GM23338 (cell line): ENCODE data around the gene FRY. TPM values are rescaled to one million over a fixed set of nuclear protein-coding genes. Genes with fewer than 3 reads are reported as not detected.

ENCODE experiments used
- ATAC-seq: fragments of 200-7000 bp; cut with Tn5 transposase; 3 replicates; pipeline ENCODE4 v1.9.1; 2020
- DNase-seq: peaks from one replicate; pipeline ENCODE4 v3.0.0-alpha.2; 2015; ENCODE audit warnings: low spot score
- H2AFZ ChIP-seq: fragments of 200-600 bp; sonication (generic); 2 replicates; pipeline ENCODE4 v1.8.0; 2016; ENCODE audit warnings: antibody characterized with exemption, mild to moderate bottlenecking, moderate library complexity
- H3F3A ChIP-seq: fragments of 200-600 bp; sonication (generic); replicated peaks from 2 replicates; pipeline ENCODE4 v1.8.0; 2017; ENCODE audit warnings: antibody characterized with exemption, mixed run types, low read depth
- H3K27ac ChIP-seq: fragments of 200-600 bp; sonication (generic); 2 replicates; pipeline ENCODE4 v1.6.1; 2016; ENCODE audit warnings: low read depth
- H3K27me3 ChIP-seq: fragments of 200-600 bp; sonication (generic); 2 replicates; pipeline ENCODE4 v1.8.0; 2016; ENCODE audit warnings: mild to moderate bottlenecking, mixed run types, moderate library complexity; ENCODE audit not compliant: insufficient read depth
- H3K36me3 ChIP-seq: fragments of 200-600 bp; sonication (generic); 2 replicates; pipeline ENCODE4 v1.8.0; 2016; ENCODE audit warnings: mild to moderate bottlenecking; ENCODE audit not compliant: insufficient read depth
- H3K4me1 ChIP-seq: fragments of 200-600 bp; sonication (generic); 2 replicates; pipeline ENCODE4 v1.8.0; 2016; ENCODE audit warnings: mild to moderate bottlenecking, moderate library complexity; ENCODE audit not compliant: insufficient read depth
- H3K4me2 ChIP-seq: fragments of 200-600 bp; sonication (generic); 2 replicates; pipeline ENCODE4 v1.7.1; 2017; ENCODE audit warnings: mixed run types
- H3K4me3 ChIP-seq: fragments of 200-600 bp; sonication (generic); 2 replicates; pipeline ENCODE4 v1.6.1; 2016; ENCODE audit warnings: mixed run types
- H3K79me2 ChIP-seq: fragments of 200-600 bp; sonication (generic); replicated peaks from 2 replicates; pipeline ENCODE4 v1.8.0; 2017; ENCODE audit warnings: mild to moderate bottlenecking; ENCODE audit not compliant: insufficient read depth
- H3K9me2 ChIP-seq: fragments of 200-600 bp; sonication (generic); 2 replicates; pipeline ENCODE4 v1.8.0; 2017; ENCODE audit not compliant: insufficient read depth
- H4K20me1 ChIP-seq: fragments of 200-600 bp; sonication (generic); replicated peaks from 2 replicates; pipeline ENCODE4 v1.8.0; 2017; ENCODE audit warnings: mild to moderate bottlenecking; ENCODE audit not compliant: insufficient read depth
- H3K27ac Mint-ChIP-seq: 2 replicates; pipeline ENCODE4 v1.8.0; 2020; ENCODE audit warnings: inconsistent platforms, mild to moderate bottlenecking, moderate library complexity, mixed read lengths
- H3K27me3 Mint-ChIP-seq: 3 replicates; pipeline ENCODE4 v1.8.0; 2022; ENCODE audit warnings: low read depth, mild to moderate bottlenecking, moderate library complexity, mixed read lengths, inconsistent platforms; ENCODE audit not compliant: insufficient read depth, poor library complexity
- H3K36me3 Mint-ChIP-seq: 3 replicates; pipeline ENCODE4 v1.8.0; 2021; ENCODE audit warnings: low read depth, mild to moderate bottlenecking, inconsistent platforms, moderate library complexity, mixed read lengths
- H3K4me1 Mint-ChIP-seq: 3 replicates; pipeline ENCODE4 v1.8.0; 2020; ENCODE audit warnings: mild to moderate bottlenecking, inconsistent platforms, mixed read lengths
- H3K4me3 Mint-ChIP-seq: 3 replicates; pipeline ENCODE4 v1.8.0; 2021; ENCODE audit warnings: moderate library complexity, mild to moderate bottlenecking, inconsistent platforms, mixed read lengths
- H3K9me3 Mint-ChIP-seq: 3 replicates; pipeline ENCODE4 v1.8.0; 2020; ENCODE audit warnings: moderate library complexity, mild to moderate bottlenecking, inconsistent platforms, mixed read lengths
- EZH2 ChIP-seq: fragments of 200-600 bp; sonication (generic); IDR thresholded peaks from one replicate; pipeline ENCODE4 v1.8.0; 2017; ENCODE audit warnings: antibody characterized with exemption, mild to moderate bottlenecking, low read depth; ENCODE audit not compliant: unreplicated experiment
- EZH2phosphoT487 ChIP-seq: fragments of 200-600 bp; sonication (generic); IDR thresholded peaks from one replicate; pipeline ENCODE4 v1.8.1; 2018; ENCODE audit warnings: antibody characterized with exemption; ENCODE audit not compliant: unreplicated experiment
- JUNB ChIP-seq: IDR thresholded peaks from one replicate; pipeline ENCODE4 v1.6.1; 2016; ENCODE audit warnings: antibody characterized with exemption; ENCODE audit not compliant: unreplicated experiment
- STAT1 ChIP-seq: IDR thresholded peaks from one replicate; pipeline ENCODE4 v1.6.1; 2016; ENCODE audit warnings: antibody characterized with exemption; ENCODE audit not compliant: unreplicated experiment
- ZNF331 ChIP-seq: fragments of 250-450 bp; sonication (Bioruptor Pico); IDR thresholded peaks from 2 replicates; pipeline ENCODE4 v1.5.0; 2020; ENCODE audit warnings: low read depth, mild to moderate bottlenecking, moderate library complexity
- polyA plus RNA-seq: library from polyadenylated mRNA; unstranded; fragments of >200 nt; fragmentation: Nextera tagmentation; extraction: Ambion mirVana; gene quantifications from 2 replicates; pipeline ENCODE4 v1.2.1, GENCODE V29; 2016
- total RNA-seq: library from RNA; depleted of rRNA; stranded (reverse); fragments of >200 nt; shearing (Covaris generic); gene quantifications from 2 replicates; pipeline ENCODE4 v1.2.3, GENCODE V29; 2014
- TF ChIP-seq, protein P1 (sequence below), 2 experiments: fragments of 200-600 bp in 1 of 2; sonication (generic) in 1 of 2; conservative IDR thresholded peaks; 2 replicates each; pipeline versions ENCODE4 v1.5.1 to v1.6.1; 2016 to 2017; ENCODE audit warnings: antibody characterized with exemption in 2 of 2, low read depth in 2 of 2, mild to moderate bottlenecking in 2 of 2, moderate library complexity in 1 of 2
- TF ChIP-seq, protein P2 (sequence below): IDR thresholded peaks from 2 replicates; pipeline ENCODE4 v1.6.1; 2016; ENCODE audit warnings: antibody characterized with exemption
- TF ChIP-seq, protein P3 (sequence below): IDR thresholded peaks from one replicate; pipeline ENCODE4 v1.6.1; 2018; ENCODE audit warnings: antibody characterized with exemption; ENCODE audit not compliant: unreplicated experiment
- TF ChIP-seq, protein P4 (sequence below): fragments of 250-450 bp; sonication (Bioruptor Pico); IDR thresholded peaks from 2 replicates; pipeline ENCODE4 v1.5.0; 2020; ENCODE audit warnings: mild to moderate bottlenecking, moderate library complexity

The FRY gene
- total and polyA plus RNA-seq, 2 experiments from 2014 or later = 2.4 to 10.1 TPM

DNA sequence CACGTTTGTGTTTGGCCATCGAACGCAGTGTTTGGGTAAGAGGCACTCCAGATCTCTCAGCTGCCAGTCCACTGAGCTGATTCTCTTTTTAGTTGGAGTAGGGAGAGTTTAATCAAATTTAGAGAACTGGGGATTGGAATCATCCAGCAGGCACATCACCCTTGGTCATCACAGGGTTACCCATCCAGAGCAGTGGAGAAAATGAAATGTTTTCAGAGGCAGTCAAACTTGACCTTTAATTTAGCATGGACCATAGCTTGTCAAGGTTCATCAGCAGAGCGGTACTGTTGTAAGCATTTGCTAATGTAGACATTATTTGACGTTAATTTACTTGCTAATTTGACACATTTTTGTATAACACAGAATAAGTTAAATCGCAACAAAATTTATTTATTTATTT, 18.4 kb upstream of the FRY start:
- Histone ChIP-seq H3K4me3 (no peak overlapping the region), H3K4me1 (no peaks in the 10 kb centered on the region), H3F3A (no peaks in the 10 kb centered on the region), H3K9me2 (peaks cover 2% of the 10 kb centered on the region; the same call in 1 of the 2 replicates), H4K20me1 (no peaks in the 10 kb centered on the region), H3K27me3 (no peaks in the 10 kb centered on the region), H3K4me2 (no peak overlapping the region), H2AFZ (no peak overlapping the region), H3K79me2 (no peaks in the 10 kb centered on the region), H3K36me3 (no peaks in the 10 kb centered on the region), H3K27ac (no peak overlapping the region)
- Mint-ChIP-seq H3K4me3 (no peak overlapping the region), H3K9me3 (no peaks in the 10 kb centered on the region), H3K27me3 (peaks cover 1% of the 10 kb centered on the region), H3K36me3 (no peaks in the 10 kb centered on the region), H3K27ac (no peak overlapping the region), H3K4me1 (peaks cover 17% of the 10 kb centered on the region)
- ATAC-seq = no peak
- TF ChIP-seq, protein P1, sequence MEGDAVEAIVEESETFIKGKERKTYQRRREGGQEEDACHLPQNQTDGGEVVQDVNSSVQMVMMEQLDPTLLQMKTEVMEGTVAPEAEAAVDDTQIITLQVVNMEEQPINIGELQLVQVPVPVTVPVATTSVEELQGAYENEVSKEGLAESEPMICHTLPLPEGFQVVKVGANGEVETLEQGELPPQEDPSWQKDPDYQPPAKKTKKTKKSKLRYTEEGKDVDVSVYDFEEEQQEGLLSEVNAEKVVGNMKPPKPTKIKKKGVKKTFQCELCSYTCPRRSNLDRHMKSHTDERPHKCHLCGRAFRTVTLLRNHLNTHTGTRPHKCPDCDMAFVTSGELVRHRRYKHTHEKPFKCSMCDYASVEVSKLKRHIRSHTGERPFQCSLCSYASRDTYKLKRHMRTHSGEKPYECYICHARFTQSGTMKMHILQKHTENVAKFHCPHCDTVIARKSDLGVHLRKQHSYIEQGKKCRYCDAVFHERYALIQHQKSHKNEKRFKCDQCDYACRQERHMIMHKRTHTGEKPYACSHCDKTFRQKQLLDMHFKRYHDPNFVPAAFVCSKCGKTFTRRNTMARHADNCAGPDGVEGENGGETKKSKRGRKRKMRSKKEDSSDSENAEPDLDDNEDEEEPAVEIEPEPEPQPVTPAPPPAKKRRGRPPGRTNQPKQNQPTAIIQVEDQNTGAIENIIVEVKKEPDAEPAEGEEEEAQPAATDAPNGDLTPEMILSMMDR (conservative IDR thresholded peaks at IDR 0.05; ENCODE audit: low read depth in 2 of 2) = no peak
- TF ChIP-seq EZH2 (no peak), JUNB (no peak), STAT1 (no peak), EZH2phosphoT487 (no peak), ZNF331 (no peak)
- TF ChIP-seq, protein P2, sequence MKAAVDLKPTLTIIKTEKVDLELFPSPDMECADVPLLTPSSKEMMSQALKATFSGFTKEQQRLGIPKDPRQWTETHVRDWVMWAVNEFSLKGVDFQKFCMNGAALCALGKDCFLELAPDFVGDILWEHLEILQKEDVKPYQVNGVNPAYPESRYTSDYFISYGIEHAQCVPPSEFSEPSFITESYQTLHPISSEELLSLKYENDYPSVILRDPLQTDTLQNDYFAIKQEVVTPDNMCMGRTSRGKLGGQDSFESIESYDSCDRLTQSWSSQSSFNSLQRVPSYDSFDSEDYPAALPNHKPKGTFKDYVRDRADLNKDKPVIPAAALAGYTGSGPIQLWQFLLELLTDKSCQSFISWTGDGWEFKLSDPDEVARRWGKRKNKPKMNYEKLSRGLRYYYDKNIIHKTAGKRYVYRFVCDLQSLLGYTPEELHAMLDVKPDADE = no peak
- TF ChIP-seq, protein P3, sequence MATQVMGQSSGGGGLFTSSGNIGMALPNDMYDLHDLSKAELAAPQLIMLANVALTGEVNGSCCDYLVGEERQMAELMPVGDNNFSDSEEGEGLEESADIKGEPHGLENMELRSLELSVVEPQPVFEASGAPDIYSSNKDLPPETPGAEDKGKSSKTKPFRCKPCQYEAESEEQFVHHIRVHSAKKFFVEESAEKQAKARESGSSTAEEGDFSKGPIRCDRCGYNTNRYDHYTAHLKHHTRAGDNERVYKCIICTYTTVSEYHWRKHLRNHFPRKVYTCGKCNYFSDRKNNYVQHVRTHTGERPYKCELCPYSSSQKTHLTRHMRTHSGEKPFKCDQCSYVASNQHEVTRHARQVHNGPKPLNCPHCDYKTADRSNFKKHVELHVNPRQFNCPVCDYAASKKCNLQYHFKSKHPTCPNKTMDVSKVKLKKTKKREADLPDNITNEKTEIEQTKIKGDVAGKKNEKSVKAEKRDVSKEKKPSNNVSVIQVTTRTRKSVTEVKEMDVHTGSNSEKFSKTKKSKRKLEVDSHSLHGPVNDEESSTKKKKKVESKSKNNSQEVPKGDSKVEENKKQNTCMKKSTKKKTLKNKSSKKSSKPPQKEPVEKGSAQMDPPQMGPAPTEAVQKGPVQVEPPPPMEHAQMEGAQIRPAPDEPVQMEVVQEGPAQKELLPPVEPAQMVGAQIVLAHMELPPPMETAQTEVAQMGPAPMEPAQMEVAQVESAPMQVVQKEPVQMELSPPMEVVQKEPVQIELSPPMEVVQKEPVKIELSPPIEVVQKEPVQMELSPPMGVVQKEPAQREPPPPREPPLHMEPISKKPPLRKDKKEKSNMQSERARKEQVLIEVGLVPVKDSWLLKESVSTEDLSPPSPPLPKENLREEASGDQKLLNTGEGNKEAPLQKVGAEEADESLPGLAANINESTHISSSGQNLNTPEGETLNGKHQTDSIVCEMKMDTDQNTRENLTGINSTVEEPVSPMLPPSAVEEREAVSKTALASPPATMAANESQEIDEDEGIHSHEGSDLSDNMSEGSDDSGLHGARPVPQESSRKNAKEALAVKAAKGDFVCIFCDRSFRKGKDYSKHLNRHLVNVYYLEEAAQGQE = no peak
- TF ChIP-seq, protein P4, sequence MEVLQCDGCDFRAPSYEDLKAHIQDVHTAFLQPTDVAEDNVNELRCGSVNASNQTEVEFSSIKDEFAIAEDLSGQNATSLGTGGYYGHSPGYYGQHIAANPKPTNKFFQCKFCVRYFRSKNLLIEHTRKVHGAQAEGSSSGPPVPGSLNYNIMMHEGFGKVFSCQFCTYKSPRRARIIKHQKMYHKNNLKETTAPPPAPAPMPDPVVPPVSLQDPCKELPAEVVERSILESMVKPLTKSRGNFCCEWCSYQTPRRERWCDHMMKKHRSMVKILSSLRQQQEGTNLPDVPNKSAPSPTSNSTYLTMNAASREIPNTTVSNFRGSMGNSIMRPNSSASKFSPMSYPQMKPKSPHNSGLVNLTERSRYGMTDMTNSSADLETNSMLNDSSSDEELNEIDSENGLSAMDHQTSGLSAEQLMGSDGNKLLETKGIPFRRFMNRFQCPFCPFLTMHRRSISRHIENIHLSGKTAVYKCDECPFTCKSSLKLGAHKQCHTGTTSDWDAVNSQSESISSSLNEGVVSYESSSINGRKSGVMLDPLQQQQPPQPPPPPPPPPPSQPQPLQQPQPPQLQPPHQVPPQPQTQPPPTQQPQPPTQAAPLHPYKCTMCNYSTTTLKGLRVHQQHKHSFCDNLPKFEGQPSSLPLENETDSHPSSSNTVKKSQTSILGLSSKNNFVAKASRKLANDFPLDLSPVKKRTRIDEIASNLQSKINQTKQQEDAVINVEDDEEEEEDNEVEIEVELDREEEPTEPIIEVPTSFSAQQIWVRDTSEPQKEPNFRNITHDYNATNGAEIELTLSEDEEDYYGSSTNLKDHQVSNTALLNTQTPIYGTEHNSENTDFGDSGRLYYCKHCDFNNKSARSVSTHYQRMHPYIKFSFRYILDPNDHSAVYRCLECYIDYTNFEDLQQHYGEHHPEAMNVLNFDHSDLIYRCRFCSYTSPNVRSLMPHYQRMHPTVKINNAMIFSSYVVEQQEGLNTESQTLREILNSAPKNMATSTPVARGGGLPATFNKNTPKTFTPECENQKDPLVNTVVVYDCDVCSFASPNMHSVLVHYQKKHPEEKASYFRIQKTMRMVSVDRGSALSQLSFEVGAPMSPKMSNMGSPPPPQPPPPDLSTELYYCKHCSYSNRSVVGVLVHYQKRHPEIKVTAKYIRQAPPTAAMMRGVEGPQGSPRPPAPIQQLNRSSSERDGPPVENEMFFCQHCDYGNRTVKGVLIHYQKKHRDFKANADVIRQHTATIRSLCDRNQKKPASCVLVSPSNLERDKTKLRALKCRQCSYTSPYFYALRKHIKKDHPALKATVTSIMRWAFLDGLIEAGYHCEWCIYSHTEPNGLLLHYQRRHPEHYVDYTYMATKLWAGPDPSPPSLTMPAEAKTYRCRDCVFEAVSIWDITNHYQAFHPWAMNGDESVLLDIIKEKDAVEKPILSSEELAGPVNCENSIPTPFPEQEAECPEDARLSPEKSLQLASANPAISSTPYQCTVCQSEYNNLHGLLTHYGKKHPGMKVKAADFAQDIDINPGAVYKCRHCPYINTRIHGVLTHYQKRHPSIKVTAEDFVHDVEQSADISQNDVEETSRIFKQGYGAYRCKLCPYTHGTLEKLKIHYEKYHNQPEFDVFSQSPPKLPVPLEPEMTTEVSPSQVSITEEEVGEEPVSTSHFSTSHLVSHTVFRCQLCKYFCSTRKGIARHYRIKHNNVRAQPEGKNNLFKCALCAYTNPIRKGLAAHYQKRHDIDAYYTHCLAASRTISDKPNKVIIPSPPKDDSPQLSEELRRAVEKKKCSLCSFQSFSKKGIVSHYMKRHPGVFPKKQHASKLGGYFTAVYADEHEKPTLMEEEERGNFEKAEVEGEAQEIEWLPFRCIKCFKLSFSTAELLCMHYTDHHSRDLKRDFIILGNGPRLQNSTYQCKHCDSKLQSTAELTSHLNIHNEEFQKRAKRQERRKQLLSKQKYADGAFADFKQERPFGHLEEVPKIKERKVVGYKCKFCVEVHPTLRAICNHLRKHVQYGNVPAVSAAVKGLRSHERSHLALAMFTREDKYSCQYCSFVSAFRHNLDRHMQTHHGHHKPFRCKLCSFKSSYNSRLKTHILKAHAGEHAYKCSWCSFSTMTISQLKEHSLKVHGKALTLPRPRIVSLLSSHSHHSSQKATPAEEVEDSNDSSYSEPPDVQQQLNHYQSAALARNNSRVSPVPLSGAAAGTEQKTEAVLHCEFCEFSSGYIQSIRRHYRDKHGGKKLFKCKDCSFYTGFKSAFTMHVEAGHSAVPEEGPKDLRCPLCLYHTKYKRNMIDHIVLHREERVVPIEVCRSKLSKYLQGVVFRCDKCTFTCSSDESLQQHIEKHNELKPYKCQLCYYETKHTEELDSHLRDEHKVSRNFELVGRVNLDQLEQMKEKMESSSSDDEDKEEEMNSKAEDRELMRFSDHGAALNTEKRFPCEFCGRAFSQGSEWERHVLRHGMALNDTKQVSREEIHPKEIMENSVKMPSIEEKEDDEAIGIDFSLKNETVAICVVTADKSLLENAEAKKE = no peak
- DNase-seq = no peak
